Uterus (tissue), 2 donors: Measurements from ENCODE around the gene DCAF5.

Experiments used
- CTCF ChIP-seq, 4 experiments: fragments of 200-600 bp in 2 of 4; fragments of 450-650 bp in 2 of 4; sonication (generic) in 2 of 4; IDR thresholded peaks; one replicate each; pipeline ENCODE4 v1.5.1; 2016 to 2019; ENCODE audit warnings: antibody characterized with exemption in 4 of 4, mild to moderate bottlenecking in 2 of 4, moderate library complexity in 1 of 4
- POLR2A ChIP-seq, 2 donors: fragments of 450-650 bp; IDR thresholded peaks; one replicate each; pipeline ENCODE4 v1.6.1; 2016; ENCODE audit warnings: antibody characterized with exemption in 2 of 2, mild to moderate bottlenecking in 1 of 2, moderate library complexity in 1 of 2

GRCh38 chr14:69003626-69004025 lies 149.3 kb downstream of the DCAF5 start:
- TF ChIP-seq CTCF (IDR thresholded peaks at IDR 0.05) (no peak), POLR2A (IDR thresholded peaks at IDR 0.05) (no peak)
